Stimulated activated CD8-positive, alpha-beta memory T cell treated with anti-CD3 and anti-CD28 coated beads, Interleukin-7, amount 100 ng/mL, for 4 hours (primary cell): ENCODE data around the gene PCK1.

Experiments
- DNase-seq, 2 donors: peaks; one replicate each; pipeline ENCODE4 v3.0.0-alpha.2; 2020; ENCODE audit warnings: low read depth in 2 of 2

Gene PCK1

GRCh38 chr20:57559658-57560553 lies 1.0 kb upstream of the PCK1 start:
- DNase-seq, result no peak

DNA sequence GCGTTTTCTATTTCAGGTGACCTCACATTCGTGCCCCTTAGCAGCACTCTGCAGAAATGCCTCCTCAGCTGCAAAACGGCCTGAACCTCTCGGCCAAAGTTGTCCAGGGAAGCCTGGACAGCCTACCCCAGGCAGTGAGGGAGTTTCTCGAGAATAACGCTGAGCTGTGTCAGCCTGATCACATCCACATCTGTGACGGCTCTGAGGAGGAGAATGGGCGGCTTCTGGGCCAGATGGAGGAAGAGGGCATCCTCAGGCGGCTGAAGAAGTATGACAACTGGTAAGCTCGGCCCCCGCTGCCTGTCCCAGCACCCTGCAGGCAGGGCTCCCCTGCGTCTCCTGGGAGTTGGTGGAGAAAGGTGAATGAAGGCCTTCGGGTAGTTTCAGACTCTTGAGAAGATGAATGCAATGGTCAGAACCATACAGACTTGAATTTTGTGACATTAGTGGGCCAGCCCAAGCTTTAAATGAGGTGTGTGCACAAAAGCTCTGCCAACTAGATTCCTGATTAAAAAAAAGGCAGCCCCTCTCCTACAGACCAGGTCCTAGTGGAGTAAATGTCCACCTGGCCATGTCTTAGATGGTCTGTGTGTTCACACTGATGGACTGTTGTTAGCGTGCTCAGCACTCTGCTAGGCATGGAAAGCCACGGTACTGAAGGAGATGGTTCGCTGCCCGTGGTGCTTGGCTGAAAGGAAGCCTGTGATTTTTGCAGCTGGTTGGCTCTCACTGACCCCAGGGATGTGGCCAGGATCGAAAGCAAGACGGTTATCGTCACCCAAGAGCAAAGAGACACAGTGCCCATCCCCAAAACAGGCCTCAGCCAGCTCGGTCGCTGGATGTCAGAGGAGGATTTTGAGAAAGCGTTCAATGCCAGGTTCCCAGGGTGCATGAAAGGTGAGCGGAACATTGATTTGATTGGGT lies 708 bp downstream of the PCK1 start:
- no peak for DNase-seq

DNA sequence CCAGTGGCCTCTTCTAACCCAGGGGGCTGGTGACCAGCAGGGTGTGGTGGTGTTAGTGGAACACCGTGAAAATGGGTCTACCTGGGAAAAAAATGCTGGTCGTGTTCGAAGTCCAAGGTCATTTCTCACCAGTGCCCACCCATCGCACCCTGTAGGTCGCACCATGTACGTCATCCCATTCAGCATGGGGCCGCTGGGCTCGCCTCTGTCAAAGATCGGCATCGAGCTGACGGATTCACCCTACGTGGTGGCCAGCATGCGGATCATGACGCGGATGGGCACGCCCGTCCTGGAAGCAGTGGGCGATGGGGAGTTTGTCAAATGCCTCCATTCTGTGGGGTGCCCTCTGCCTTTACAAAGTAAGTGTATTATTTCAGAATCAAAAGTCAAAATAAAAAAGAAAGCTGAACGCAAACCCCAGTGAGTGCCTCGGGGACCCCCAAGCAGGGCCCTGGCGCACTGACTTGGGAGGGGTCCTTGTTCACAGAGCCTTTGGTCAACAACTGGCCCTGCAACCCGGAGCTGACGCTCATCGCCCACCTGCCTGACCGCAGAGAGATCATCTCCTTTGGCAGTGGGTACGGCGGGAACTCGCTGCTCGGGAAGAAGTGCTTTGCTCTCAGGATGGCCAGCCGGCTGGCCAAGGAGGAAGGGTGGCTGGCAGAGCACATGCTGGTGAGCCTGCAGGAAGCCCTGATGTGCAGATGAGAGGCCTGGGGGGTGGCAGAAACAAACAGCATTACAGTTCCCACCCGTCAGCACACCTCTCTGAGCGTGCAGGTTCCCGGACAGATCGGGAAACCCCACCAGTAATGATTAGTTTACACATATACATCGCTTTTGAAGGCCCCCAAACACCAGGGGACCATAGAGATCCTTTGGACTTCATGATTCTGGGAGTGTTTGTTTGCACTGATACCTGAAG lies 1.9 kb downstream of the PCK1 start:
- DNase-seq, result no peak

- DNase-seq, result no peak
These were observed 2.6 kb downstream of the PCK1 start for GRCh38 chr20:57563522-57563921.

- no peak for DNase-seq
These were observed 3.4 kb downstream of the PCK1 start for GRCh38 chr20:57564180-57564802.

DNA sequence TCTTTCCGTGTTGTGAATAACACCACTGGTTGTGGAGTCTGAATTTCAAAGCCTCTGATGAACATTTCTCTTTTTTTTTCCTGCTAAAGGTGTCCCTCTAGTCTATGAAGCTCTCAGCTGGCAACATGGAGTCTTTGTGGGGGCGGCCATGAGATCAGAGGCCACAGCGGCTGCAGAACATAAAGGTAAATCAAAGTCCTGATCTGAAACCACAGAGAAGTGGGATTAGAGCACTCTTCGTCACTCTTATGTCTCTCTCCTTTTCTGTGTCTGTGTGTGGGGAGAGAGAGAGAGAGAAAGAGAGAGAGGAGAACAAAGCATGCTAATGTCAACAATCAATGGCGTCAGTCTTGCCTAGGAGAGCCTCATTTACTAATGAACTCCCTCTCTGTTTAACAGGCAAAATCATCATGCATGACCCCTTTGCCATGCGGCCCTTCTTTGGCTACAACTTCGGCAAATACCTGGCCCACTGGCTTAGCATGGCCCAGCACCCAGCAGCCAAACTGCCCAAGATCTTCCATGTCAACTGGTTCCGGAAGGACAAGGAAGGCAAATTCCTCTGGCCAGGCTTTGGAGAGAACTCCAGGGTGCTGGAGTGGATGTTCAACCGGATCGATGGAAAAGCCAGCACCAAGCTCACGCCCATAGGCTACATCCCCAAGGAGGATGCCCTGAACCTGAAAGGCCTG lies 4.2 kb downstream of the PCK1 start:
- no peak for DNase-seq

- DNase-seq, result no peak
These were observed 5.5 kb downstream of the PCK1 start for GRCh38 chr20:57566399-57566798.

GRCh38 chr20:57566803-57567459 lies 6.0 kb downstream of the PCK1 start:
- no peak for DNase-seq

DNA sequence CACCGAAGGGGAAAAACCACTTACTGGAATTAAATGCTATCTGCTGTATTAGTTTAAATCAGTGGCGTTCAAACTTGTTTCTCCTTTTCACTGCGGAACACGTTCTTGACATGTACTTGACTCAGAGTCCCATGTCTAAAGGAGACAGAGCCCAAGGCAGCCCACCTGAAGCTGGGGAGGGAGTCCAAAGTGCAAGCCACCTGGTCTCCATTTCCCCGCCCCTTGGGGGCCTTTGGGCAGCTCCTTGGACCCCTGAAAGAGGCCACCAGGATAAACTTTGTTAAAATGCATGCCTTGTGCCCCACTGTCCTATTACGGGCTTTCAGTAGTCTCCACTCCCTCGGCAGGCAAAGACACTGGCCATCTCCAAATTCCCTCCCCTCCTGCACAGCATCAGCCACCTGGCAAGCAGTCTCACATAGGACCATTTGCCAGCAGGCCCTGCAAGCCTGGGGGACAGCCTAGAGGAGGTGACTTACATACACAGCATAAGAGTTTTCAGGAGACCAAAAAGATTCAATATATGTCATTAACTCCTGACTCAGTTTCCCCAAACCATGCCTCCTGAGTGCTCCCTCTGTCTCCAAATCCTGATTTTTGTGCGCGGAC lies 6.7 kb downstream of the PCK1 start:
- no peak for DNase-seq

DNA sequence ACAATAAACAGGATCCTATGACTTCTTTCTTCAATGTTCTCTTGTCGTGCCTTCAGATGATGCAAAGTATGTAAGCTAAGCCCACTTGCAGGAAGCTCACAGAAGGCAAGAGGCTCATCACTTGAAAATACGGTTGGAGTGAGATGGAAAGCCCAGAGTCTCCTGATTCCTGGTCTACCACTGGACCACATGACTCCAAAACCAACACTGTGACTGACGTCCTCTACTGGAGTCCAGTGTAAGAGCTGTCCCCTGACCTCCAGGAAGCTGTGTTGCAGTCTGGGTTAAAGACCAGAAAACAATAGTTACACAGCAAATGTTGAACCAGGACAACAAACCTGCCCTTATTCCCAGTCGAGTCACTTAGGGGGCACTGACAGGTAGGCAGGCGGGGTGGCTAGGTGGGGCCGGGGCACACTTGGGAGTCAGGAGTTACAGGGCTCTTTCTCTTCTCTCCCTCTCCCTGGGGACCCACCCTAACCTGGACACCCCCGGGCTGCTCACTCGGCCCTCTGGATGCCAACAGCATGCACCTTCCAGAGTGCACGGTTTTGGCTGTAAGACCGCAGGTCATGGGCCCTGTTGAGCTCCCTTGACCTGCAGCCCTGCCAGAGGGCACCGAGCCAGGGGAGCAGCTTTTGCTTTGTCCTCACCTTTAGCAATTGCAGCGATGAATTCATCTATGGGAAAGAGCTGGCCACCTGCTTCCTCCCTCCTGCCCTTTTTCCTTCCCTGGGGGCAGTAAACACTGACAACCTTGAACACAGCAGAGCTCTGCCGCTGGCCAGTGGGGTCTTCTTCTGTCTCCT lies 7.4 kb downstream of the PCK1 start:
- DNase-seq, result no peak

- no peak for DNase-seq
These were observed 8.1 kb downstream of the PCK1 start for GRCh38 chr20:57568960-57569359.

DNA sequence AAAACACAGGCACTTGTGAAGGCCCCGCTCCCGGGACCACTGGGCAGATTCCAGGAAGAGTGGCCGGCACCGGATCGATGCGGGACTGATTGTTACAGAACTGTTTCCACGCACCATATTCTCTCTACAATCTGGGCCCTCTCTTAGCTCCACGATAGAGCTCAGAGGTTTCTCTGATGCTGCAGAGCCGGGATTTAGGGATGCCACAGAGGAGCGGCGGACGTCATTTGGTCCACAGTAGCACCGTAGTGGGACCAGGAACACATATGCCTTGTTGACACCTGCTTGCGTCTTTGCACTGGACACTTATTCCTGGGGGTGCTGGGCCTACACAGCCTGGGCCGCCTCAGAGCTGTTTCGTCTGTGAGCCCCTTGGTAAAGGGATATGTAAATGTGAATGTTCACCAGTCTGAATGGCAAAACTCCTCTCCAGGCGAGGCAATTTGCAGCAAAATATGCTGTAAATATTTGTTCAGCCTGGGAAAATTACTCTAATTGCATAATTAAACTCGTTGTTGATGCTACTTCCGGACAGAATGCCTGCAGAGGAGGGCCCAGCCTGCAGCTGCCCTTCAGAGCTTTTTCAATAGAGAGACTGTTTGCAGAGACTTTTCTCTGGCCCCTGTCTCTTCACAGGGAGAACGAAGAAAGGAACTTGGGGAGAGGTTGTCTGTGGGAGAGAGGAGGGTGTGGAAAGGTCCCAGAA lies 9.4 kb downstream of the PCK1 start:
- no peak for DNase-seq

GRCh38 chr20:57570920-57571319 lies 10.0 kb downstream of the PCK1 start:
- no peak for DNase-seq

DNA sequence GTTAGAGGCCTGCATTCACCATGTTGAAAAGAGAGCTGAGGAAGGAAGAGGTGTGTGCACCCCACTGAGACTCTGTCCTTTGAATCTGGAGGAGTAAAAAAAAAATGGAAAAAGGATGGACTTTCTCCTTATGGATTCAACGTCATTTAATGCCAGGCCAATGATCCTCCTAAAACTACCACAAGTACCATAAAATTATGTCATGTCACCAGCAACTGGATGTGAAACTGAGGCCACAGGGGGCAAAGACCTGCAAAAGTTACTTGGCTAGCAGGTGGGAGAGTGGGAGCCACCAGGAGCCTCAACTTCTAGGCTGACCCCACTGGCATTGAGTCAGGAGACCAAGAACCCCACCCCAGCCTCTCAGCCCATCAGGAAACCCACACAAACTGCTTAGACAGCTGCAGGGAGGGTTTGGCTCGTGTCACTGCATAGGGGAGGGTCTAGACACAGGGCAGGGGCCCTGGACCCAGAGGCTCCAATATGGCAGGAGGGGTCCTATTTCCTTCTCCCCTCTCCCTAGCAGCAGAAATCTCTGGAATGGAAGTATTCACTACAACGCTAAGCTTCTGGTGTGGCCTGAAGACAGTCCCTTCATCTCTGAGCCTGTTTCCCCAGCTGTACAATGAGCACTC lies 11.0 kb downstream of the PCK1 start:
- no peak for DNase-seq

DNA sequence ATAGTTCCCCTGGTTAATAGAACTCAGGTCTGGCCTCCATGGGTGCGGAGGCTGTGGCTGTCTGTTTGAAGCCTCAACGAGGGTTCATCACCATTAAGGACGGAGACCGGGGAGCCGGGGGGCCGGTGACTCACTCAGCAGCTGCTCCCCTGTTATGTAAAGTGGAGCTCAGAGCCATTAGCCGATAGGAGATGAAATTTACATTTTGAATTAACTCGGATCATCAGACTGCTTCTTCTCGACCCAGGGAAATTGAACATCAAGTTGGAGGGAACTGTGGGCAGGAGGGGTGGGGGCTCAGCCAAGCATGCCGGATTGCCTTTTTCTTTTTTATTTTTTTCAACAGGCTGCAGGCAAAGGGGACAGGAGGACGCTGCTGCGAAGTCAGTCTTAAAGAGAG lies 12.3 kb downstream of the PCK1 start:
- DNase-seq, result no peak

GRCh38 chr20:57573894-57574293 lies 13.0 kb downstream of the PCK1 start:
- no peak for DNase-seq

GRCh38 chr20:57574954-57575353 lies 14.0 kb downstream of the PCK1 start:
- DNase-seq, result no peak

GRCh38 chr20:57576002-57576401 lies 15.1 kb downstream of the PCK1 start:
- no peak for DNase-seq
